ENCODE data around the gene PLIN4.

The PLIN4 gene

GRCh38 chr19:4512070-4512469, 6.2 kb downstream of the PLIN4 start:
- H3K27me3 ChIP-seq (replicated peaks), result no peaks in the 10 kb centered on the region
- no peaks in the 10 kb centered on the region for H3K36me3 ChIP-seq (replicated peaks)
- no peak overlapping the region for H3K4me3 ChIP-seq (ENCODE audit: low read depth, low read length)
- in situ Hi-C loops (cut with HindIII; ENCODE audit: low pct_ligation_motif_present, low sequenced_read_pairs), result no loop called here
- TF ChIP-seq CTCF (IDR thresholded peaks at IDR 0.05; ENCODE audit: low read depth, low read length, missing control alignments), result no peak
- no peak overlapping the region for H3K27ac ChIP-seq
- no peak for DNase-seq

GRCh38 chr19:4511300-4512054, 6.8 kb downstream of the PLIN4 start:
- TF ChIP-seq CTCF (IDR thresholded peaks at IDR 0.05; ENCODE audit: low read depth, low read length, missing control alignments), result no peak
- no peaks in the 10 kb centered on the region for H3K36me3 ChIP-seq (replicated peaks)

GRCh38 chr19:4510435-4511255, 7.6 kb downstream of the PLIN4 start:
- in situ Hi-C loops (cut with HindIII; ENCODE audit: low pct_ligation_motif_present, low sequenced_read_pairs), result no loop called here
- Histone ChIP-seq H3K36me3 (replicated peaks) (no peaks in the 10 kb centered on the region), H3K27me3 (replicated peaks) (no peaks in the 10 kb centered on the region), H3K4me3 (ENCODE audit: low read depth, low read length) (no peak overlapping the region), H3K27ac (no peak overlapping the region)
- no peak for DNase-seq
- no peak for TF ChIP-seq CTCF (IDR thresholded peaks at IDR 0.05; ENCODE audit: low read depth, low read length, missing control alignments)

More at GRCh38 chr19:4511300-4512054, 6.8 kb downstream of the PLIN4 start:
- DNase-seq, result no peak
- Histone ChIP-seq H3K27ac (no peak overlapping the region), H3K4me3 (ENCODE audit: low read depth, low read length) (no peak overlapping the region), H3K27me3 (replicated peaks) (no peaks in the 10 kb centered on the region)
- in situ Hi-C loops (cut with HindIII; ENCODE audit: low pct_ligation_motif_present, low sequenced_read_pairs), result no loop called here

GRCh38 chr19:4508698-4509097, 9.6 kb downstream of the PLIN4 start:
- no peak for DNase-seq
- Histone ChIP-seq H3K36me3 (replicated peaks) (peaks cover 9% of the 10 kb centered on the region), H3K27ac (no peak overlapping the region), H3K4me3 (ENCODE audit: low read depth, low read length) (no peak overlapping the region), H3K27me3 (replicated peaks) (no peaks in the 10 kb centered on the region)
- in situ Hi-C loops (cut with HindIII; ENCODE audit: low pct_ligation_motif_present, low sequenced_read_pairs), result no loop called here
- no peak for TF ChIP-seq CTCF (IDR thresholded peaks at IDR 0.05; ENCODE audit: low read depth, low read length, missing control alignments)

- Histone ChIP-seq H3K27ac (no peak overlapping the region), H3K36me3 (replicated peaks) (peaks cover 14% of the 10 kb centered on the region), H3K4me3 (ENCODE audit: low read depth, low read length) (no peak overlapping the region), H3K27me3 (replicated peaks) (no peaks in the 10 kb centered on the region)
- in situ Hi-C loops (cut with HindIII; ENCODE audit: low pct_ligation_motif_present, low sequenced_read_pairs), result no loop called here
- DNase-seq, result no peak
- no peak for TF ChIP-seq CTCF (IDR thresholded peaks at IDR 0.05; ENCODE audit: low read depth, low read length, missing control alignments)
Observed at GRCh38 chr19:4507804-4508203, 10.5 kb downstream of the PLIN4 start.
